Measurements from ENCODE around the gene ANKRD13A.
"Not testable (repeated sequence)": the region's sequence is repeated elsewhere in the genome, so short reads cannot be mapped to it uniquely, and the experiment has no call there.

Gene ANKRD13A

GRCh38 chr12:110049034-110049433, 49.8 kb downstream of the ANKRD13A start:
- not testable (repeated sequence) for DNase-seq

DNA sequence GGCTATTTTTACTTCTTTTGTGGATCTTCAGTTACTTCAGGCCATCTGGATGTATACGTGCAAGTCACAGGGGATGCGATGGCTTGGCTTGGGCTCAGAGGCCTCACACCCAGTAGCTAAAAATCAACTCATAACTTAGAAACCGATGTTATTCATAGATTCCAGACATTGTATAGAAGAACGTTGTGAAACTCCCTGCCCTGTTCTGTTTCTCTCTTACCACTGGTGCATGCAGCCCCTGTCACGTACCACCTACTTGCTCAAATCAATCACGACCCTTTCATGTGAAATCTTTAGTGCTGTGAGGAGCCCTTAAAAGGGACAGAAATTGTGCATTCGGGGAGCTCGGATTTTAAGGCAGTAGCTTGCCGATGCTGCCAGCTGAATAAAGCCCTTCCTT, 50.4 kb downstream of the ANKRD13A start:
- DNase-seq, result not testable (repeated sequence)

DNA sequence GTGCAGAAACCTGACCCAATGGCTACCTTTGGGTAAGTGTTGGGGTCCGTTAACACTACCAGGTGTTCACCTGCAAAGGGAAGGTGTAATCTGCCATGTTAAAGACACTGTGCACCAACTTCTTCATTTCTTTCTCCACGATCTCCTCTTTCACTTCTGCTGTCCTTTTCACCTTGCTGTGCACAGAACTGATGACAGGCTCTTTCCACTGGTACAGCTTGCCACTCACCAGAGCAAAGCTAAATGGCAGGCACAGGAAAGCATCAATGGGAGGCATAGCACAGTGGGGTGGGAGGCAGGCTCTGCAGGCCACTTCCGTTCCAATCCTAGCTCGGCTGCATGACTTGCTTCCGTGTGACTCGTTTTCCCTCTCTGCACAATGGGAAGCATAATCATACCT, 51.7 kb downstream of the ANKRD13A start:
- DNase-seq, result no peak

GRCh38 chr12:110055375-110056352, 56.4 kb downstream of the ANKRD13A start:
- peak; percentile 4 for DNase-seq

- DNase-seq, result not testable (repeated sequence)
Measured at GRCh38 chr12:110056643-110057042, 57.4 kb downstream of the ANKRD13A start.

DNA sequence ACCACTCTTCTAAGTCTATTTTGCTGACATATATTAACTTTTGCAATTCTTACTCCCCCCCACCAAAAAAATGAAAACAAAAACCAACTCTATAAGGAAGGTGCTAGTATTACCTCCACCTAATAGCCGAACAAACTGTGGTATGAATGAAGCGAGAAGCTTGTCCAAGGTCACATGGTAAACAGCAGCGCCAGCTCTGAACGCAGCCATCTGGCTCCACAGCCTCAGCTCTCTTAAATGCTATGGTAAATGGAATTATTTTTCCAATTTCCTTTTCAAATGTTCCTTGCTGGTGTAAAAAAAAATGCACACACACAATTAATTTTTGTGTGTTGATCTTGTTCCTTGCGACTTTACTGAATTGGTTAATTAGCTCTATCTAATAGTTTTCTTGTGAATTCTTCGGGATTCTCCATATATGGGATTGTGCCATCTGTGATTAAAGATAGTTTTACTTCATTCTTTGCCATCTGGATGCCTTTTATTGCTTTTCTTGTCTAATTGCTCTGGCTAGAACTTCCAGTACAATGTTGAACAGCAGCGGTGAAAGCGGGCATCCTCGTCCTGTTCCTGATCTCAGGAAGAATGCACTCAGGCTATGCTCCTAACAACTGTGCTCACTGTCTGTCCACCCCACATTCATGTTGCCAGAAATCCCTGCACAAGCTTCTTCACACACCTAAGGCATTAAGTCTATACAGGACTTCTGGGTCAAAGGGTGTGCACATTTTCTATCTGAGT, 59.8 kb downstream of the ANKRD13A start:
- DNase-seq, result no peak

DNA sequence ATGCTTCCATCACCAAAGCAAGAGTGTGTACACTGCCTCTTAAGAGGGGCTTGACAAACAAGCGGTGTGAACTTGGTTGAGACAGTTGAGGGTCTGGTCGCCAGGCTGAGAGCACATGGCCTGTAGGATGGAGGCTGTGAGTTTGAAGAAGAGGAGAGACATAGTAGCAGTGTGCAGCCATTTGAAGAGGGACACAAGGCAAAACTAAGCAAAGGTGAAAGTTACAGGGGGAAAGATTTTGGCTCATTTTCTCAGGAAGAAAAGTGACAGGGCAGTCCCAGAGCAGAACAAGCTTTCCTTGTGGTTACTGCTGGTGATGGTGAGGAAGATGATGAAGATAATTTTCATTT, 60.4 kb downstream of the ANKRD13A start:
- no peak for DNase-seq

DNA sequence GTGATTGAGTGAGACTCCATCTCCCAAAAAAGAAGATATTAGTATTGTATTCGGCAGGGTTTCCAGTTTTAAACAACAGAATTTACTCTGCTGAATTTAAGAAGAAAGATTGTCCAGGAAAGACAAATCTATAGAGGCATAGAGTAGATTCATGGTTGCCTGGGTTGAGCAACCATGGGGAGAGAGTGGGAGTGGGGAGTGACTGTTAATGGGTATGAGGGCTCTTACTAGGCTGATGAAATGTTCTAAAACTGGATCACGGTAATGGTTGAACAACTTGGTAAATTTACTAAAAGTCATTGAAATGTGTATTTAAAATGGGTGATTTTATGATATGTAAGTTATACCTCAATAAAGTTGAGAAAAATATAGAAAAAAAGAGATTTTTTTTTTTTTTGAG, 63.0 kb downstream of the ANKRD13A start:
- DNase-seq, result no peak

DNA sequence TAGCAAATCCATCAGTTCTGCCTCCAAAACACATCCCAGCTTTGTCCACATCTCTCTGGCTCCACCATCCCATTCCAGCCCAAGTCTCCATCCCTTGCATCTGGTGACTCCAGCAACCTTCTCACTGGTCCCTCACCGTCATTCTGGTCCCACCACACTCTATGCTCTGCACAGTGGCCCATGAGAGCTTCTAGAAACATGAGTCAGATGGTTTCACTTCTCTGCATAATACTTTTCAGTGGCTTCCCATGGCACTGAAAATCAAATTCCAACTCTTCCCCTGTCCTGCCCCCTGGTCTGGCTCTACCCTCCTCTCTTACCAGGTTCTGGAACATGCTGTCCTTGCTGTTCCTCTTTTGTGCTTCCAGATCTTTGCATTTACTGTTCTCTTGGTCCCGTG, 66.3 kb downstream of the ANKRD13A start:
- DNase-seq, result no peak

GRCh38 chr12:110067531-110067930, 68.3 kb downstream of the ANKRD13A start:
- DNase-seq, result no peak

DNA sequence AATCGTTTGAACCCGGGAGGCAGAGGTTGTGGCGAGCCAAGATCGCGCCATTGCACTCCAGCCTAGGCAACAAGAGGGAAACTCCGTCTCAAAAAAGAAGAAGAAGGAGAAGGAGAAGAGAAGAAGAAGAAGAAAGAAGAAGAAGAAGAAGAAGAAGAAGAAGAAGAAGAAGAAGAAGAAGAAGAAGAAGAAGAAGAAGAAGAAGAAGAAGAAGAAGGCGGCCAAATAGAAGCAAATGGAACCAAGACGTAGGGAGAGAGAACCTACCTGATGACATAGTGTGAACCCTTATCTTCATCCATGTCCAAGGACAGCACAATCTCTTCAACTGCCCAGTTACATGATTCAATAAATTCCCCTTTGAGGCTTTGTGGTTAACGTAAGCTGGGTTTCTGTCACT, 68.9 kb downstream of the ANKRD13A start:
- DNase-seq, result not testable (repeated sequence)

GRCh38 chr12:110068654-110069053, 69.4 kb downstream of the ANKRD13A start:
- no peak for DNase-seq

DNA sequence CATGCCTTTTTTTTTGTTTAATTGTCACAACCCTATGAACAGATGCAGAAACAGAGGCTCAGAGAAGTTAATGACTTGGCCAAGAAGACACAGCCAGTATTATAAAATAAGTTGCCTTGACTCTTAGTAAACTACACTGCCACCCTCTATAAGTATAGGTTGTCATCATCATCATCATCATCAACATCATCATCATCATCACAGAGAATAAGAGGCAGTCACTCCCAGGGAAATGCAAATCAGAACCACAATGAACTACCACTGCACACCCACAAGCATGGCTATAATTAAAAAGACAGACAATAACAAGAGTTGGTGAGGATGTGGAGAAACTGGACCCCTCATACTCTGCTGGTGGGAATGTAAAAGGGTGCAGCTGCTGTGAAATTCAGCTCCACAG, 72.3 kb downstream of the ANKRD13A start:
- no peak for DNase-seq

GRCh38 chr12:110071967-110072366, 72.7 kb downstream of the ANKRD13A start:
- no peak for DNase-seq

- DNase-seq, result not testable (repeated sequence)
Measured at GRCh38 chr12:110072636-110073035, 73.4 kb downstream of the ANKRD13A start.

DNA sequence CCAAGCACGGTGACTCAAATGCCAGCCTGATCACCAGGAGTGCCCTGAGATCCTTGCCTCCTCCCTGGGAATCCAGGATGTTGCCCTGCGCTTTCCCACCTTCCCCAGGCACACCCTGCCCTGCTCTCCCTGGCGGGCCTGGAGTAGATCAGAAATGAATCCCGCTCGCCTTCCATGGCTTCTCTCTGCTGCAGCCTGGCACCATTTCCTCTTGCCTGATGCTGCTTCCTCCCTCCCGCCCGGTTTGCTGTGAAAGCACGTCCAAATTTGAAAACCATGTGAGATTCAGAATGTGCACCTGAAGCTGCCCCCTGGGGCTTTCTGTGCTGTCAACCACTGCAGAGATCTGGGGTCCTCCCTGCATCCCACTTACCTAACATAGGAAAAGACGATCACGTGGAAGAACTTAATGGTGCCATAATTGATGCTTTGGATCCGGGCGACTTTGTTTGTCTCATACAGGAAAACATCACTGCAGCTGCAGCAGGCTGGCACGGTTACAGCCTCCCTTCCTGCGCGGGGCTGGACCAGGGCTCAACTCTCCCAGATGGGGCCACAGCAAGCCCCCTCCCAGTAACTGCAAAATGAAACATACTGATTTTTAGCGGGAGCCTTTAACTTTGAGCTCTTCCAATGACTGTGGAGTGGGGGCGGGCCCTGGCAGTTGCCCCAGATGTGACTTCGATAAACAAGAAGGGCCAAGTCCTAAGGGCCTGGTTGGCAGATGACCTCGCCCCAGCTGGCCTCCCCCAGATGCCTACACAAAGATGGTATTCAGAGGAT, 74.0 kb downstream of the ANKRD13A start:
- peak; percentile 30 for DNase-seq

GRCh38 chr12:110074089-110074488, 74.9 kb downstream of the ANKRD13A start:
- no peak for DNase-seq

DNA sequence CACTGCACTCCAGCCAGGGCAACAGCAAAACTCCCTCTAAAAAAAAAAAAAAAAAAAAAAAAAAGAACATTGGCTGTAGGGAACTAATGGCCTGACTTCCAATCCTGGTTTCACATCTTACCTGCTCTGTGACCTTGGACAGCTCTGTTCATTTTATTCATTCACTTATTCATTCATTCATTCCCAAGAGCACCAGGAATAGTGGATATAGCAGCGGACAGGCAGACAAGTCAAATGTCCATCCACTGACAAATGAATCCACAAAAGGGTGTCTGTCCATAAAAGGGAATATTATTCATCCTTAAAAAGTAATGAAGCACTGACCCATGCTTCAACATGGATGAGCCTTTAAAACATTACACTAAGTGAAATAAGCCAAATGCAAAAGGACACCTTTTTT, 76.7 kb downstream of the ANKRD13A start:
- no peak for DNase-seq

DNA sequence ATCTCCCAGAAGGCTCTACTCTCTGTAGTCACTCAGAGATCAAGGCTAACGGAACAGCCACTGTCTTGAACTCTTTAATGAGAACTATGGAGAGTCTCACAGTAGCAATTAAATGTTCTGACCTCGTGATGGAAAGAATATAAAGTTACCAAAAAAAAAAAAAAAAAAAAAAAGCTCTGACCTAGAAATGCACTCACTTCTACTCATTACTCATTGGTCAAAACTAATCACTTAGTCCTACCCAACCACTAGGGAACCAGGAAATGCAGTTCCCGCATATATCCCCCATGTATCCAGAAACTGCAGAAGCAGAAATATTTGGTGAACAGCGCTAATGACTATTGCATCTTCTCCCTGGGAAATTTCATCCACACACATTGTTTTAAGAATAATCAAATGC, 78.6 kb downstream of the ANKRD13A start:
- no peak for DNase-seq

DNA sequence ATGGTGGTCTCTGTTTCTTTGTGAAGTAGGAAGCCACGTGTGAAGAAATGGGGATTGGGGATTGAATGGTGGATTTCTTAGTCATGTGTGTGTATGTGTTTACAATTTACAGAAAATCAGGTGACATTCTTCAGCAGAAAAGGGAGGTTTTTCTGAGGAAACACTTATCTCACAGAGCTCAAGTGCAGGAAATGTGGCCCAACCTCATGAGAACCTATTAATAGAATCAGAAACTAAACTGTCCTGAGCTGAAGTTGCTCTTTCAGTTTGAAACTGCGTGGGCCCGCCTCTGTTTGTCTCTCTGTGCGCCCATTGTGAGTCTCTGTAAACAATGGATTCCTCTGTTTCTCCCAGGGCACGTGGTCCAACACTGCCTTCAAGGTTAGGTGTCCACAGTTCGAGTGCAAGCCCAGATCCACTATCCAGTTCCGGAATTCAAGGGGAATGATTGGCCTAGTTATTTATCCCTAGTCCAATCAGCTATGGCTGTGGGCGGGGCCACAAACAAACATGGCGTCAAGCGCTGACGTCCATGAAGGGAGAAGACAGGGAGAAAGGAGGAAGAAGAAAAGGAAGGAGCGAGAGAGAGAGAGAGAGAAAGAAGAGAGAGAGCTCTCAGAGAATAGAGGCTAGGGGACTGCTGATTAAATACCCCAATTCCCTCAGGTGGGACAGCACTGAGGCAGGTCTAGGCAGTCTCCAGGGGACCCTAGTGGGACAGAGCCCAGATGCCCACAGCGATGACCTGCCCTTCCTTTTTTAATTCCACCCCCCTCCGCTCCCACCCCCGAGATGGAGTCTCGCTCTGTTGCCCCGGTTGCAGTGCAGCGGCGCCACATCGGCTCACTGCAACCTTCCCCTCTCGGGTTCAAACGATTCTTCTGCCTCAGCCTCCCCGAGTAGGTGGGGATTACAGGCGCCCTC, 80.5 kb downstream of the ANKRD13A start:
- DNase-seq, result peak; percentile 67

GRCh38 chr12:110080410-110080809, 81.2 kb downstream of the ANKRD13A start:
- no peak for DNase-seq

Data from stimulated activated CD4-positive, alpha-beta T cell treated with anti-CD3 and anti-CD28 coated beads, Interleukin-4, amount 100 ng/mL, for 1 hour (primary cell).